ENCODE measurements around the gene CORIN.
"Not testable (repeated sequence)": the region's sequence is repeated elsewhere in the genome, so short reads cannot be mapped to it uniquely, and the experiment has no call there.

The CORIN gene

GRCh38 chr4:47717188-47717587, 120.7 kb downstream of the CORIN start:
- H3K27ac Mint-ChIP-seq: no peak overlapping the region
- intact Hi-C loops (cut with micrococcal nuclease): no loop called here
- H3K4me3 Mint-ChIP-seq: no peak overlapping the region
- peaks cover 5% of the 10 kb centered on the region for H3K4me1 Mint-ChIP-seq (ENCODE audit: low read depth)
- H3K27me3 Mint-ChIP-seq: no peaks in the 10 kb centered on the region
- H3K36me3 Mint-ChIP-seq (ENCODE audit: low read depth): no peaks in the 10 kb centered on the region
- H3K9me3 Mint-ChIP-seq: no peaks in the 10 kb centered on the region

DNA sequence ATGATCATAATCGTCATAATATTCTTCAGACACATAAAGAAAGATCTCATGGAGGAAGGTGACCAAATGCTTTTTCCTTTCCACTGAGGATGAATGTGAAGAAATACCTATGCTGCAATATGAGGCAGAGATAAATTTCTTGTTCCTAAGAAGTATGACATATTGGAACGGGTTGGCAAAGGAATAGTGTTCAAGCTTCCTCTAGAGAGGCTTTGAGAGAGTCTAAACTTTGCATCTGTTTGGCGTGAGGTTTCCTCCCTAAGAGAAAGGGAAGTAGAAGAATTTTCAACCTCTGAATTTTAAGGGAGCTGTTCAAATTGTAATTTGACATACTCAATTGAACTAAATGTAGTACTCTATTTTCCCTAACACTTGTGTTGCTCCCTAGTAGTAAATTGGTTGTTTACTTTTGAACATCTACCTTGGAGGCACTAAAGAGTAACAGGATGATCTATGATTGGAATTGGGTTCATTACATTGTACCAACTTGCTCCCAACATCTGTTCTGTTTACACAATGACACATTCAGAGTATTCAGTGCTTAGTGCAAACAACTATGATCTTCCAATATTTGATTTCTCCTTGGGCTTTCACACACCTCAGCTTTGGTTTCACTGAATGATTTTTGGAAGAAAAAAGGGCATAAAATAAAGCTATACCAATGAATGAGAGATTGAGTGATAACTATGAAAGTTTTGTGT, 122.0 kb downstream of the CORIN start:
- intact Hi-C loops (cut with micrococcal nuclease): no loop called here
- H3K36me3 Mint-ChIP-seq (ENCODE audit: low read depth): no peaks in the 10 kb centered on the region
- no peaks in the 10 kb centered on the region for H3K4me1 Mint-ChIP-seq (ENCODE audit: low read depth)
- H3K9me3 Mint-ChIP-seq: no peaks in the 10 kb centered on the region
- no peak overlapping the region for H3K4me3 Mint-ChIP-seq
- H3K27ac Mint-ChIP-seq: no peak overlapping the region
- H3K27me3 Mint-ChIP-seq: no peaks in the 10 kb centered on the region

DNA sequence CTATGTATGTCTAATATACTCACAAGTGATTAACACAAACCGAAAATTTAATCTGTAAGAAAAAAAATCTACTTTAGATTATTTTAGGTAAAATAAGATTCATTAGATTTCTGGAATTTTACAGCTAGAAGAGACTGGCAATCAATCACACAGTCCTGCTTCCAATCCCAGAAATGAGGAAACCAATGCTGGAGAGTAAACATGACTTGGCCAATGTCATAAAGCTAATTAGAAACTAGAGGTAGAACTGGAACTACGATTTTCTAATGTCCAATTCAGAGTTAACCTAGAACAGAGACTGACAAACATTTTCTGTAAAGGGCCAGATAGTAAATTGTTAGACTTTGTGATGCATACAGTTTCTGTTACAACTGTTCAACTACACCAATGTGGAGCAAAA, 123.6 kb downstream of the CORIN start:
- no peaks in the 10 kb centered on the region for H3K27me3 Mint-ChIP-seq
- no peaks in the 10 kb centered on the region for H3K9me3 Mint-ChIP-seq
- H3K4me1 Mint-ChIP-seq (ENCODE audit: low read depth): no peaks in the 10 kb centered on the region
- intact Hi-C loops (cut with micrococcal nuclease): no loop called here
- no peak overlapping the region for H3K4me3 Mint-ChIP-seq
- H3K27ac Mint-ChIP-seq: no peak overlapping the region
- no peaks in the 10 kb centered on the region for H3K36me3 Mint-ChIP-seq (ENCODE audit: low read depth)

DNA sequence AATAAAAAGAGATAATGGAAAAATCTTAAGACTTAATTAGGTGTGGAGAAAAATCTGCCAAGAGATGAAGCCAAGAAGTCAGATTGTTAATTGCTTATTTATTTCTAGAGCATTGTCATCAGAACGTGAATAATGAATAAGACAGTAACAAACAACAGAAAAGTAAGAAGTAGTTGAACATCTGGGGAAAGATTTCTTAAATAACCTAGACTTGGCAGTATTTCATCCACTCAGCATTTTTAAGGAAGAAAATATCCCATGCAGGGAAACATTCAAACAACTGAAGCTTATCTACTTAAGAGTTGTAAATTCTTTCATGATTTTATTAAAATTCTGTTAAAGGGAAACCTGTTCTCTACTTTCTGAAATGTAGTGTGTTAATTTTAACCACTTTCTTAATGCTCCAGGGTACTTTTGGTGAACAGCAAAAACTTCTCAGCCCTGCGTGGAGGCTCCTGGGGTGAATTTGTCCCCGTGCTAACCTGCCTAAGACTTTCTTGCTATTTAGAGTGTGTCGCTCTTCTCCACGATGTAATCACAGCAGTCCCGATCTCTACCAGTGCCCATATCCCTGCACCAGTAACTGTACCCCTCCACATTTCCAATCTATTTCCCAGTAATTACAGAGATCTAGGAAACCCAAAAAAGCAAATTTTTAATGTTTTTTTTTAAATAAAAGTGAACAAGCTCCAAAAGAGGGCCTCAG, 124.6 kb downstream of the CORIN start:
- H3K36me3 Mint-ChIP-seq (ENCODE audit: low read depth): no peaks in the 10 kb centered on the region
- H3K27me3 Mint-ChIP-seq: no peaks in the 10 kb centered on the region
- H3K4me1 Mint-ChIP-seq (ENCODE audit: low read depth): no peaks in the 10 kb centered on the region
- no peaks in the 10 kb centered on the region for H3K9me3 Mint-ChIP-seq
- intact Hi-C loops (cut with micrococcal nuclease): no loop called here
- H3K4me3 Mint-ChIP-seq: no peak overlapping the region
- no peak overlapping the region for H3K27ac Mint-ChIP-seq

DNA sequence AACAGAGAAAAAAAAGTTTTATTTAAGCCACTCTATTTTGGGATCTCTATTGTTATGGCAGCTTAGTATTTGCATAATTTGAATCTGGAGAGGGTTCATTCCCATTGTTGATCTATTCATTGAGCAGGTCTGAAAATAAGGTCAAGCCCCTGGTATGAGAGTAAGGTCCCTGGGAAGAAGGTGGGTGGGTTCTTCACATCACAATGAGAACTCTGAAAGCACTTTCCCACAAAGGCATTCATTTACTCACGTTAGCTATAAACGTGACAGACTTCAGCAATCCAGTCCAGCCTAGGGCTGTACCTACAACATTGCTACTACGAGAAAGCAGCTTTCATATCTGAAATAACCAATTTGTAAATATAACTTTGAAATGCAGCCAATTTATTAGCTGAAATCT, 126.2 kb downstream of the CORIN start:
- Mint-ChIP-seq H3K9me3 (no peaks in the 10 kb centered on the region), H3K27ac (no peak overlapping the region), H3K4me1 (ENCODE audit: low read depth) (no peaks in the 10 kb centered on the region), H3K36me3 (ENCODE audit: low read depth) (no peaks in the 10 kb centered on the region), H3K4me3 (no peak overlapping the region), H3K27me3 (no peaks in the 10 kb centered on the region)
- intact Hi-C loops (cut with micrococcal nuclease): no loop called here

- intact Hi-C loops (cut with micrococcal nuclease): no loop called here
- H3K27ac Mint-ChIP-seq: no peak overlapping the region
- no peaks in the 10 kb centered on the region for H3K36me3 Mint-ChIP-seq (ENCODE audit: low read depth)
- H3K9me3 Mint-ChIP-seq: no peaks in the 10 kb centered on the region
- no peaks in the 10 kb centered on the region for H3K4me1 Mint-ChIP-seq (ENCODE audit: low read depth)
- H3K27me3 Mint-ChIP-seq: peaks cover 3% of the 10 kb centered on the region
- H3K4me3 Mint-ChIP-seq: no peak overlapping the region
Measured at GRCh38 chr4:47711183-47711582, 126.7 kb downstream of the CORIN start.

DNA sequence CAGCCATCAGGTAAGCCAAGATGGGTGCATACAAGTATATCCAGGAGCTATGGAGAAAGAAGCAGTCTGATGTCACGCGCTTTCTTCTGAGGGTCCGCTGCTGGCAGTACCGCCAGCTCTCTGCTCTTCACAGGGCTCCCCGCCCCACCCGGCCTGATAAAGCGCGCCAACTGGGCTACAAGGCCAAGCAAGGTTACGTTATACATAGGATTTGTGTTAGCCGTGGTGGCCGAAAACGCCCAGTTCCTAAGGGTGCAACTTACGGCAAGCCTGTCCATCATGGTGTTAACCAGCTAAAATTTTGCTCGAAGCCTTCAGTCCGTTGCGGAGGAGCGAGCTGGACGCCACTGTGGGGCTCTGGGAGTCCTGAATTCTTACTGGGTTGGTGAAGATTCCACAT, 131.5 kb downstream of the CORIN start:
- H3K4me3 Mint-ChIP-seq; H3K9me3 Mint-ChIP-seq; H3K4me1 Mint-ChIP-seq (ENCODE audit: low read depth); H3K36me3 Mint-ChIP-seq (ENCODE audit: low read depth); H3K27ac Mint-ChIP-seq; intact Hi-C loops (cut with micrococcal nuclease): not testable (repeated sequence)
- peaks cover 12% of the 10 kb centered on the region for H3K27me3 Mint-ChIP-seq

DNA sequence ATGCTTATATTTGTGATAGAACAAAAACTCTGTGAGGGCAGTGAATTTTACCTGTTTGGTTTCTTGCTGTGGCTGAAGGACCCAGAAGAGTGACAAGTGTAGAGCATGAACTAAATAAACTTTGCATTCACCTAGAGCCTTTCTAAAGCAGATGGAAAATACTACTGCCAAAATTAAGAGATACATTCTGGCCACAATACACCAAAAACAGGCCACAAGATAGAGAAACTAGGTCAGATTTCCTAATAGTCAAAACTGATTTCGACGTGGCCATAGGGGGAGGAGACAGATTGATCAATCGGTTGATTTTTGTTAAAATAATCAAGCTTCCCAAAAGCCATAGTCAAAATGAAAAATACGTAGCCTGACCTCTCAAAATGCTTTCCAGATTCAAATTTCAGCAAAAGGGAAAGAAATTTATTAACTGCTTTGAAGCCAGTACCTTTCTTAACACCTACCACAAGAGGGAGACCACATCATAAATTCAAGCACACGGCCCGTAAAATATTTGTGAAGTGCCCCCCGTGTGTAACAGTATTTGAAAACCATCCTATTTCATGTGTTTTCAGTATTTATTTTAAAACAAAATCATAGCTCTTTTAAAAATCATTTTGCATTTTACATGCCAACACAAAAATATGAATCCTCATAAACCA, 132.4 kb downstream of the CORIN start:
- no peak overlapping the region for H3K27ac Mint-ChIP-seq
- peaks cover 10% of the 10 kb centered on the region for H3K4me1 Mint-ChIP-seq (ENCODE audit: low read depth)
- intact Hi-C loops (cut with micrococcal nuclease): no loop called here
- H3K27me3 Mint-ChIP-seq: peaks cover 14% of the 10 kb centered on the region
- H3K4me3 Mint-ChIP-seq: no peak overlapping the region
- H3K36me3 Mint-ChIP-seq (ENCODE audit: low read depth): no peaks in the 10 kb centered on the region
- H3K9me3 Mint-ChIP-seq: no peaks in the 10 kb centered on the region

DNA sequence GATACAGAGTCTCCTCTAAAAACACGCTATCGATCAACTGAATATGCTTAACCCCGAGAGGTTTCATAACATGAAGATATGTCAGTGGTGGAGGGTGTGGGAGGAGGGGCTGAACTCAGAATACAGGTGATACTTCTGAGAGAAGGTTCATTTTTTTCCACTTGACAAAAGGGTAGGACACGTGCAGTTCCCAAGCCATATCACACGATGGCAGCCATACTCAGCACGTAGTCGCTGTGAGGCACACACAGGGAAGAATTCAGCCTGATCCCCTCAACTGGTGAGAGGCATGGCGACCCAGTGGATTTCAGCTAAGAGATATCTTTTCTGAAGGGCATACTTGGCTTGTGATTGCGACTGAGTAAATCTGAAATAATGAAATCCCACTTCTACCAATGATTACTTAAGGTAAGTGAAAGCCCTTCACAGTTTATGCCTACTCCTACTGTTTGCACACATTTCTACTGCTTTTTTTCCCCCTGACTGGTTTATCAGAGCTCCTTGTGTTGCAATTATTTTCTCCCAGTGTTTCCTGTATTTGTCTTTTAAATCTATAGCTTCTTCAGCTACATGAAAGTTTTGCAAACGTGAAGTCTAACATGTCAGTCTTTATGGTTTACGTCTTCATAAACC, 133.1 kb downstream of the CORIN start:
- H3K27ac Mint-ChIP-seq: no peak overlapping the region
- H3K27me3 Mint-ChIP-seq: peaks cover 14% of the 10 kb centered on the region
- H3K9me3 Mint-ChIP-seq: no peaks in the 10 kb centered on the region
- intact Hi-C loops (cut with micrococcal nuclease): no loop called here
- H3K4me3 Mint-ChIP-seq: no peak overlapping the region
- peaks cover 10% of the 10 kb centered on the region for H3K4me1 Mint-ChIP-seq (ENCODE audit: low read depth)
- no peaks in the 10 kb centered on the region for H3K36me3 Mint-ChIP-seq (ENCODE audit: low read depth)

DNA sequence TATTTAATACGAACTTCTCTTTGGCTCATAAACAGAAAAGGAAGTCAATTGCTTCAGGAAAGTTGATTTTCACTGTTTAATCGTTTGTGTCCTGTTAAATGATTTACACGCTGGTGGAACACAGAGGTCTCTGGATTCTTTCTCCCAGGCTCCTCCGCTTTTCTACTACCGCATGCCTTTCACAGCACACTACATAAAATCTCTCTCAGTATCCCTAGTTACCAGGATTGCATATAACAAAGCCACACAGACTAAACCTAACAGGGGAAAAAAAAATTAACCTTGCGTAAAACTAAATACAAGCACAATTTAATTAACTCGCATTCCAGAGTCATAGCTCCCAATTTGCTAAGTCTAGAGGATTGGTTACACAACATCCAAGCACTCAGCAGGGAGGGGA, 133.9 kb downstream of the CORIN start:
- intact Hi-C loops (cut with micrococcal nuclease): no loop called here
- peaks cover 14% of the 10 kb centered on the region for H3K27me3 Mint-ChIP-seq

DNA sequence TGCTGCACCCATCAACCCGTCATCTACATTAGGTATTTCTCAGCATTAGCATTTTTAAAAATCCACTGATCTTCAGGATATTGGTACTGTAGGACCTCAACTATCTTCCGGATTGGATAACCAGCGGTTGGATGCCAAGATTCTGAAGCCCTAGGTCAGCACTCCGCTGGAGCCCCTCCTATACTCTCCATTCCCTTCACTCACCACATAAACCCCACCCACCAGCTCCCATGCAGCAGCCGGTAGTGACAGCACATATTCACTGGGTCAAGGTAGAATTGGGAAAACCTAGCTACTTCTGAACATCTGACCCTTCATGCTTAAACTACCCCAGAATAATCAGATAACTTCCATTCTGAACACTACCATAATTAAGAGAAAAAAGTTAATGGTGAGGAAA, 134.9 kb downstream of the CORIN start:
- H3K27ac Mint-ChIP-seq: no peak overlapping the region
- no peaks in the 10 kb centered on the region for H3K9me3 Mint-ChIP-seq
- H3K36me3 Mint-ChIP-seq (ENCODE audit: low read depth): no peaks in the 10 kb centered on the region
- intact Hi-C loops (cut with micrococcal nuclease): no loop called here
- H3K27me3 Mint-ChIP-seq: peaks cover 14% of the 10 kb centered on the region
- H3K4me3 Mint-ChIP-seq: no peak overlapping the region
- peaks cover 10% of the 10 kb centered on the region for H3K4me1 Mint-ChIP-seq (ENCODE audit: low read depth)

More for the DNA sequence above, 133.9 kb downstream of the CORIN start:
- Mint-ChIP-seq H3K9me3 (no peaks in the 10 kb centered on the region), H3K27ac (no peak overlapping the region), H3K36me3 (ENCODE audit: low read depth) (no peaks in the 10 kb centered on the region), H3K4me3 (no peak overlapping the region), H3K4me1 (ENCODE audit: low read depth) (peaks cover 10% of the 10 kb centered on the region)

GRCh38 chr4:47701286-47701685, 136.6 kb downstream of the CORIN start:
- H3K27ac Mint-ChIP-seq: no peak overlapping the region
- H3K4me1 Mint-ChIP-seq (ENCODE audit: low read depth): peaks cover 10% of the 10 kb centered on the region
- intact Hi-C loops (cut with micrococcal nuclease): no loop called here
- H3K36me3 Mint-ChIP-seq (ENCODE audit: low read depth): no peaks in the 10 kb centered on the region
- H3K27me3 Mint-ChIP-seq: peaks cover 14% of the 10 kb centered on the region
- no peak overlapping the region for H3K4me3 Mint-ChIP-seq
- no peaks in the 10 kb centered on the region for H3K9me3 Mint-ChIP-seq

- Mint-ChIP-seq H3K9me3 (no peaks in the 10 kb centered on the region), H3K27me3 (peaks cover 8% of the 10 kb centered on the region)
Measured at GRCh38 chr4:47698837-47699236, 139.0 kb downstream of the CORIN start.

DNA sequence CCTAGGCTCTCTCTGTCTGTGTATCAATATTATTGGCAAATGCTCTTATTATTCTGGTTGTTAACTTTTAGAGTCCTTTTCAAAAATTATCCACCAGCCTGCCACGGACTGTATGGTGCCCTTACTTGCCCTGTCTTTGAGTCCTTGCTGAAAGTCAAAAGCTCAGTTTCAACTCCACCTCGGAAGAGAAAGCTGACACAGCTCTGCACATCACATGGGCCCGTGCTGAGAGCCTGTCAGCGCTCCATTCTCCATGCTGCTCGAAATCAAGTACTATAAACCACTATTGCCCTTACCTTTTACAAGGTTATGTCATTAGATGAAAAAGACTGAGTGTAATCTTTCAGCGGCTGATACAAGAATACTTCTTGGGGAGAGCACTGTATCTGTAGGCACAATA, 141.0 kb downstream of the CORIN start:
- intact Hi-C loops (cut with micrococcal nuclease): no loop called here
- Mint-ChIP-seq H3K4me3 (no peak overlapping the region), H3K4me1 (ENCODE audit: low read depth) (no peaks in the 10 kb centered on the region), H3K9me3 (no peaks in the 10 kb centered on the region), H3K27ac (no peak overlapping the region), H3K27me3 (peaks cover 8% of the 10 kb centered on the region), H3K36me3 (ENCODE audit: low read depth) (no peaks in the 10 kb centered on the region)

More at GRCh38 chr4:47698837-47699236, 139.0 kb downstream of the CORIN start:
- H3K4me1 Mint-ChIP-seq (ENCODE audit: low read depth): no peaks in the 10 kb centered on the region
- no peak overlapping the region for H3K27ac Mint-ChIP-seq
- no peak overlapping the region for H3K4me3 Mint-ChIP-seq
- H3K36me3 Mint-ChIP-seq (ENCODE audit: low read depth): no peaks in the 10 kb centered on the region
- intact Hi-C loops (cut with micrococcal nuclease): no loop called here
